Right atrium auricular region (tissue), 2 donors: ENCODE measurements around the gene ZIC5. TPM values are rescaled to one million over a fixed set of nuclear protein-coding genes. Genes with fewer than 3 reads are reported as not detected.

Experiments used
- DNase-seq: peaks from one replicate; pipeline ENCODE4 v3.0.0-alpha.2; 2019; ENCODE audit warnings: low spot score
- H3K27ac ChIP-seq, 2 donors: fragments of 200-600 bp; sonication (generic); 1 replicate in 1 of 2; 2 replicates in 1 of 2; pipeline ENCODE4 v1.5.1; 2016 to 2019
- H3K27me3 ChIP-seq, 2 donors: fragments of 200-600 bp; sonication (generic); one replicate each; pipeline versions ENCODE4 v1.5.1 to v1.6.0; 2017 to 2019
- H3K36me3 ChIP-seq: fragments of 200-600 bp; sonication (generic); one replicate; pipeline ENCODE4 v1.5.1; 2016
- H3K4me1 ChIP-seq, 2 donors: fragments of 200-600 bp; sonication (generic); one replicate each; pipeline versions ENCODE4 v1.5.1 to v1.6.0; 2017 to 2019
- H3K4me3 ChIP-seq, 2 donors: fragments of 200-600 bp; sonication (generic); 1 replicate in 1 of 2; 2 replicates in 1 of 2; pipeline ENCODE4 v1.5.1; 2017 to 2019; ENCODE audit warnings: mild to moderate bottlenecking in 1 of 2, moderate library complexity in 1 of 2
- H3K9me3 ChIP-seq, 2 donors: fragments of 200-600 bp; sonication (generic); one replicate each; pipeline ENCODE4 v1.5.1; 2019
- total RNA-seq, 2 donors: library from RNA; depleted of rRNA; stranded (reverse); fragments of >200 nt; gene quantifications; one replicate each; pipeline ENCODE4 v1.1.0, GENCODE V29; 2016
- TF ChIP-seq, protein P1 (sequence below), 2 donors: fragments of 200-600 bp; sonication (generic); IDR thresholded peaks; one replicate each; pipeline ENCODE4 v1.5.1; 2019; ENCODE audit warnings: antibody characterized with exemption in 2 of 2

ZIC5 gene
- total RNA-seq, 2 donors from 2014 or later = not detected

DNA sequence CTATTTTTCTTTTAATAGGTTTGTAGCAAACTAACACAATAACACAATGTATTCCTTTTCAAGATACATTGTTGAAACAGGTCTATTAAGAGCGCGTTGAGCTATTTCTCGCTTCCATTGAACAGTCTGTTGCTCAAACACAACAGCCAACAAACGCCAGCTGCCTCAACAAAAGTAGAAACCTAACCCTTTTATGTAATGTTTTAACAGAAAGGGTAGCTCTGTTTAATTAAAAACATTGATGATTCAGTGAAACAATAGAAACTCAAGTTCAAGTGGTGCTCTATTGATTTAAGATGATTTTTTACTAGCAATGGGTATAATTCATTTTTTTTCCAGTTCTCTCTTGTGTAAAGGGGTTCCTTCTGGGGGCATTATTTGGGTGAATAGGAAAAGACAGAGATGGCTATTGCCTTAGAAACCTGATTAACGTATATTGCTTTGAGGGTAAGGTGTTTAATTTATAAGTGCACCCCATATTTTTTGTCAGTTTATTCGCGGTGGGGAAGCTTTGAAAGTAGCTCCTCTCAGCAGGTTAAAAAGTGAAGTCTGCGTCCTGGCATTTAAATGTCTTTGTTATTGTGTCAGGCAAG lies 24.9 kb upstream of the ZIC5 start:
- Histone ChIP-seq H3K27me3 (peaks cover 50 to 57% of the 10 kb centered on the region in 2 donors), H3K9me3 (peaks cover 0 to 11% of the 10 kb centered on the region in 2 donors), H3K4me3 (no peak overlapping the region), H3K36me3 (no peaks in the 10 kb centered on the region), H3K27ac (no peak overlapping the region), H3K4me1 (no peaks in the 10 kb centered on the region)
- DNase-seq = no peak
- TF ChIP-seq, protein P1, sequence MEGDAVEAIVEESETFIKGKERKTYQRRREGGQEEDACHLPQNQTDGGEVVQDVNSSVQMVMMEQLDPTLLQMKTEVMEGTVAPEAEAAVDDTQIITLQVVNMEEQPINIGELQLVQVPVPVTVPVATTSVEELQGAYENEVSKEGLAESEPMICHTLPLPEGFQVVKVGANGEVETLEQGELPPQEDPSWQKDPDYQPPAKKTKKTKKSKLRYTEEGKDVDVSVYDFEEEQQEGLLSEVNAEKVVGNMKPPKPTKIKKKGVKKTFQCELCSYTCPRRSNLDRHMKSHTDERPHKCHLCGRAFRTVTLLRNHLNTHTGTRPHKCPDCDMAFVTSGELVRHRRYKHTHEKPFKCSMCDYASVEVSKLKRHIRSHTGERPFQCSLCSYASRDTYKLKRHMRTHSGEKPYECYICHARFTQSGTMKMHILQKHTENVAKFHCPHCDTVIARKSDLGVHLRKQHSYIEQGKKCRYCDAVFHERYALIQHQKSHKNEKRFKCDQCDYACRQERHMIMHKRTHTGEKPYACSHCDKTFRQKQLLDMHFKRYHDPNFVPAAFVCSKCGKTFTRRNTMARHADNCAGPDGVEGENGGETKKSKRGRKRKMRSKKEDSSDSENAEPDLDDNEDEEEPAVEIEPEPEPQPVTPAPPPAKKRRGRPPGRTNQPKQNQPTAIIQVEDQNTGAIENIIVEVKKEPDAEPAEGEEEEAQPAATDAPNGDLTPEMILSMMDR (IDR thresholded peaks at IDR 0.05) = no peak

DNA sequence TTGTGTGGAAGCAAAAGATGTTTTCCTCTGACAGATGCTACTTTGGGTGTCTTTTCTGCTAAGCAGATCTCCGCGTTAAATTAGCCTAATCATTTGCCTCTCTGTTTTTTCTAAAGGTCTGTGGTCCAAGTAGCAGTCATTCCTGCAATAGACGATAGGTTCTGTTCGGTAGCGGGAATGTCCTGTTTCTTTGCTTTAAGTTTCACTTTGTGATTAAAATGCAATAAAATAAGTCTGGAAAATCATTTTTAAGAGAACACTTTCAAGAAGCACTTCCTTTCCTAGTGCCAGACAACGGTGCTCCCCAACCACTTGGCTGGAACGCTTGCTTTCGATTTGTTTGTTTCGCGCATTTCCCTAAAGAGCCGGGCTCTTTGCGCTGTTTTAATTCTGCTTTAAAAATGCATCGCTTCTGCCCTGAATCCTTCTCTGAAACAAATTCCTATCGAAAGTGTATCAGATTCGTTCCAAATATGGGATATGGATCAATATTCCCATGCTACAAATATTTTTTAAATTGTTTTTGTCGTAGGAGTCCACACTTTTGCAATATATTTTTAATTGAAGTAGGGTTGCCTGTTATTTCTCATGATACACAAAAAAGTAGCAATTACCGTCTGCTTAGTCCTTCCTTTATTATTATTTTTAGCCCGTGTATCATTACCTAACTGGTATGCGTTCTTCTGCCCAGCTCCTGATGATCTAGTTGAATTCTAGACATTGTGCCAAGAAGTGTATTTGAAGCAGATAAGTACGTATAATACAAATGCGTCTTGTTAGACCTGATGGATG lies 24.2 kb upstream of the ZIC5 start:
- Histone ChIP-seq H3K4me3 (no peak overlapping the region), H3K4me1 (peaks cover 0 to 4% of the 10 kb centered on the region in 2 donors), H3K9me3 (peaks cover 0 to 11% of the 10 kb centered on the region in 2 donors), H3K36me3 (no peaks in the 10 kb centered on the region), H3K27ac (no peak overlapping the region), H3K27me3 (peaks cover 52 to 64% of the 10 kb centered on the region in 2 donors)
- TF ChIP-seq, protein P1 (IDR thresholded peaks at IDR 0.05) = no peak
- DNase-seq = no peak

DNA sequence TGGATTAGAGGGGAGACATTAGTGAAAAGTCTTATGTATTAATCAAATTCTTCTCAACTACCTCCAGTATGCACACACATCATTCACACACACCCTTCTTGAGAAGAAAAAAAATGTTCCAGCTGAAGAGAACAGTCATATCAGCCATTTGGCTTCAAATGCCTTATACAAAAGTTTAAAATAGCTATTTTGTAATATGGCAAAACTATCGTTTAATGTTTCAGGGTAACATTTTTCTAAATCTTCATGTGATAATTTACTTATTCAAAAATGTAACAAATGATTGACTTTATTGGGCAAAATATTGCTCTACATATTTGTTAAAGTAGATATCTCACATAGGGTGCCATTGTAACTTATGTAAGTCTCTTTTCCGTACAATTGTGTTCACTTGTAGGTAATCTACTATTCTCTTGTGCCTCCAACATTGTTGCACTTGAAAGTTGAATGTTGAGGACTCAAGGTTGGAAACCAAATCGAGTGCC lies 23.6 kb upstream of the ZIC5 start:
- TF ChIP-seq, protein P1 (IDR thresholded peaks at IDR 0.05) = no peak
- Histone ChIP-seq H3K27ac (no peak overlapping the region), H3K9me3 (peaks cover 0 to 11% of the 10 kb centered on the region in 2 donors), H3K4me3 (no peak overlapping the region), H3K36me3 (no peaks in the 10 kb centered on the region), H3K27me3 (peaks cover 57 to 71% of the 10 kb centered on the region in 2 donors), H3K4me1 (peaks cover 0 to 8% of the 10 kb centered on the region in 2 donors)
- no peak for DNase-seq

DNA sequence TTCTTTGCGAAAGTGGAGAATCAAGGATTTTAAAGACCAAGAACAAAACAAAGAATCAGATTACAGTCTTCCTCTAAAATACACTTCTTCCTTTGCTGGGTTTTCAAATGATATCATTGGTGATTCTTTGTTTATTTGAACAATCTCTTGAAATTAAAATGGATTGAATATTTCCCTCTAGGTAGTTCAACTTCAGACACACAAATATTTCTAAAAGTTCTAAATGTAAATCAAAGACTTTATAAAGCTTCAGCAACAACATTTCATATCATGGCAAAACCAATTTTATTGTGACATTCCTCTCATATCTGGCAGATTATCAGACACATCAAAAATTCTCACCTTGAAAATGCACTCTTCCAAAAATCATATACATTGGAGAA lies 23.1 kb upstream of the ZIC5 start:
- Histone ChIP-seq H3K4me1 (peaks cover 0 to 14% of the 10 kb centered on the region in 2 donors), H3K27me3 (peaks cover 62 to 76% of the 10 kb centered on the region in 2 donors), H3K9me3 (peaks cover 0 to 11% of the 10 kb centered on the region in 2 donors), H3K36me3 (no peaks in the 10 kb centered on the region), H3K27ac (no peak overlapping the region), H3K4me3 (no peak overlapping the region)
- no peak for DNase-seq
- TF ChIP-seq, protein P1 (IDR thresholded peaks at IDR 0.05) = no peak

DNA sequence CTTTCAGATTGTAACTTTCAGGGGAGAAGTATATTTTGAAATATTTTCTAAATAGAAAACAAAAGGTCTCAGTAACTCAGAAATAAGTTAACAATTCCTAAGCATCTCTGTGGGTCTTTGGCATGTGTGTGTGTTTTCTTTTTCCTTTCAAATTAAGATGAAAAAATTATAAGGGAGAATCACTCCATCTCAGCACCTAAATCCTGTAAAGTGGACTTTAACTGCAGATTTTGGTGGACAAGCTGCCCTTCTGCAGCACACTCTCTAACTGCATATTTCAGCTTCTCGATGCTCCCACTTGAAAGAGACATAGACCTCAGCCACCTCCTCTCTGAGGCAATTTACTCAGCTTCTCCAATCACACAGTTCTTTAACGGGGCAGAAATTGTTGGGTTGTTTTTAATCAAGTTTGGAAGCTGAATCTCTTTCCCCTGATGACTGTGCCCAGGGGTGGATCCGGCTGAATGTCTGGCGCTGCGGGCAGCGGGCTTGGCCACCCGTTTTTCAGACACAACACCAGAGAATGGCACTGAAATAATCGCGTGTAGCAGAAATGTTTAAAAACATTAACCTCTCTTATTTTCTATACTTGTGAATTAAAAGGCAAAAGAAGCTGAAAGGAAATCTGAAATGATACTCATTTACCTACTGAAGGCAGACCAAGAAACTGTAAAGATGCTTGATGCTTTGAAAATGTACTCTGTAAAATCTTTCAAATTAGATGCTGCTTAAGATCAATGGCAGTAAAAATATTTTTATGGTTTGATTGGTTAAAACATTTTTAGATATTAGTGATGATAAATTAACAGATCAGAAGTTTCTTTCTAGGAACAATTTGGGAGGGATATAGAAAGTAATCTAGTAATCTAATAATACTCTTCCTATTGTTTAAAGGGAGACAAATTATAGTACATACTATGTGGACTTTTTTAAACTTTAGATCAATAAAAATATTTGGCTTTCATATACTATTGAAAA lies 22.4 kb upstream of the ZIC5 start:
- Histone ChIP-seq H3K4me3 (no peak overlapping the region), H3K36me3 (no peaks in the 10 kb centered on the region), H3K9me3 (peaks cover 0 to 11% of the 10 kb centered on the region in 2 donors), H3K27me3 (peaks cover 69 to 83% of the 10 kb centered on the region in 2 donors), H3K4me1 (peaks cover 0 to 20% of the 10 kb centered on the region in 2 donors), H3K27ac (no peak overlapping the region)
- TF ChIP-seq, protein P1 (IDR thresholded peaks at IDR 0.05) = no peak
- no peak for DNase-seq
